Measurements from ENCODE around the gene PTPRN2.

PTPRN2 gene

DNA sequence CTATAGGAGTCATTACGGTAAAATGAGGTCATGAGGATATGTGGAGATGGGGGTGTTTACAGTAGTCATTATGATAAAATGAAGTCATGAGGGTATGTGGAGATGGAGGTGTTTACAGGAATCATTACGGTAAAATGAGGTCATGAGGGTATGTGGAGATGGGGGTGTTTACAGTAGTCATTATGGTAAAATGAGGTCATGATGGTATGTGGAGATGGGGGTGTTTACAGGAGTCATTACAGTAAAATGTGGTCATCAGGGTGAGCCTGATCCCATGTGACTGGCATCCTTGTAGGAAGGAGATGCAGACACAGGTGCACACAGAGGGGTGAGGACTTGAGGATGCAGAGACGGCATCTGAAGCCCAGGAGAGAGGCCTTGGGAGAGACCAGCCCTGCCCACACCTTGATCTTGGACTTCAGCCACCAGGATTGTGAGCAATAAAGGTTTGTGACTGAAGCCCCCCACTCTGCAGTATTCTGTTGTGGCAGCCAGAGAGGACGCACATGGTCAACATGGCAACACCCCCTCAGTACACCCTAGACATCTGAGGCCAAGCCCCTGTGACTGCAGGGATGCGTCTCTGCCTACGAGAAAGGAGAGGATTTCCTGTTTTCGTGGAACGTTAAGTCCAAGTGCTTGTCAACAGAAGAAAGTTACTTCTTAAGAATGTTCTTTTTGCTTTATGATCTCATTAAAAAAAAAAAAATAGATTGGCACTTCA, 706.4 kb downstream of the PTPRN2 start:
- no peak for DNase-seq

DNA sequence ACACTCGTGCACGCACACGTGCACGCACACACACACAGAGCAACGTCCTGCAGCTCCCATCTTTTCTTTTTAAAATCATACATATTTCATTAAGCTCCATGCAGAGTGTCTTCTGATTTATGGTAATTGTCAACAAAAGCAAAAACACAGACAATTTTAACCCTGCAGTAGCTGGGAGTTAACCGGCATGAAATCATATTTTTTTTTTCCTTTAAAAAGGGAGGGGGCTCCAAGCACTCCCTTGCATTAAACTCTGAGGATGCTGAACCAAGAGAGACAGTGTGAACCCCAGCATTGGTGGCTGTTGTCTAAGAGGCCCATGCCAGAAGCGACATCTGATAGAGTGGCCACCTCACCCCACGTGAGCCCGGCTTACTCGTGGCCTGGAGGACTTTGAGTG, 708.2 kb downstream of the PTPRN2 start:
- no peak for DNase-seq

DNA sequence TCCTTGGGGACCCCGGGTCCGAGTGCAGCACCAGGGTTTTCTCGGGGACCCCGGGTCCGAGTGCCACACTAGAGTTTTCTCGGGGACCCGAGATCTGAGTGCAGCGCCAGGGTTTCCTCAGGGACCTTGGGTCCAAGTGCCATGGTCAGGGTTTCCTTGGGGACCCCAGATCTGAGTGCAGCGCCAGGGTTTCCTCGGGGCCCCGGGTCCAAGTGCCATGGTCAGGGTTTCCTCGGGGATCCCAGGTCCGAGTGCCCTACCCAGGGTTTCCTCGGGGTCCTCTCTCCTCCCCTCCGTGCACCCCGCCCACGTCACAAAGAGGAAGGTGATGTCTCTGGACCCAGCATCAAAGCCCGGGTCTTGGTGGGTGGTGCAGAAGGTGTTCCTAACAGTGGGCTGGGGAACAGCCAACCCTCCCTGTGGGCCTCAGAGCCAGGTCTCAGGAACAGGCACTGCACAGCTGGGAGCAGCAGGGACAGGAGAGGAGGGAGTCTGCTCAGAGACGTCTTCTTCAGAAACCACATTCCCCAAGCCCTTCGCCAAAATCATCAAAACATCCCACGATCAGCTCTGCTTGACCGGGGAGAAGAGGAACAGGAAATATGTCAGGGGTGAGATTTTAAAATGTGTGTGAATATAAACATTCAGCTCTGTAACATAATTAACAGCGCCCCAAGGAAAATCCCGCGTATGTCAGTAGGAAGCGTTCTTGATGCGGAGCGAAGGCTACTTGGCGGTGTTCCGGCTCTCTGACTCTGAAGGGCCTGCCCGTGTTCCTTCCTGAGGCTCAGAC, 710.1 kb downstream of the PTPRN2 start:
- no peak for DNase-seq

DNA sequence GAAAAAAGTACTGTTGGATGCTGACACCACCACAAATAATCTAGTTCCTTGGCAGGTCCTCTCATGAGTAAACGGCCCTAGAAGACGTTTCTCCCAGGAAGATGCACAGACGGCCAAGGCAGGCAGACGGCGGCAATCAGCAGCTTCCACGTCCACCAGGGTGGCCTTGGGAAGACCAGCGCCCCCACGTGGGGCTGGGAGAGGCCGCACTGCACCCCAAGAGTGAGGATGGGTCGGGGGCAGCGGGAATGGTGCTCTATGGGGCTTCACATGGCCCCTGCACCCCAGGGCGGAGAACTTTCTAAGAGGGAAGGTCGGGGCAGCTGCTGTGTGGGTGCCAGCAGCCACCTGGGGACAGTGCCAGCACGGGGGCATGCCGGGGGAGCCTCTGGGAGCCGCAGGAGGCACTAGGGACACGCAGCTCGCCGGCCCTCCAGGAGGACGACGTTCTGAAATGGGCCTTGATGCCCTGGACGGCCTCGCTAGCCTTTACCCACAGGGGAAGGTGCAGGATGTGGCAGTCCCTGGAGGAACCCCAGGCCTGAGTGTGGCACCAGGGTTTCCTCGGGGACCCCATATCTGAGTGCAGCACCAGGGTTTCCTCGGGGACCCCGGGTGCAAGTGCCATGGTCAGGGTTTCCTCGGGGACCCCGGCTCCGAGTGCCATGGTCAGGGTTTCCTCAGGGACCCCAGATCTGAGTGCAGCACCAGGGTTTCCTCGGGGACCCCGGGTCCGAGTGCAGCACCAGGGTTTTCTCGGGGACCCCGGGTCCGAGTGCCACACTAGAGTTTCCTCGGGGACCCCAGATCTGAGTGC, 710.9 kb downstream of the PTPRN2 start:
- no peak for DNase-seq

DNA sequence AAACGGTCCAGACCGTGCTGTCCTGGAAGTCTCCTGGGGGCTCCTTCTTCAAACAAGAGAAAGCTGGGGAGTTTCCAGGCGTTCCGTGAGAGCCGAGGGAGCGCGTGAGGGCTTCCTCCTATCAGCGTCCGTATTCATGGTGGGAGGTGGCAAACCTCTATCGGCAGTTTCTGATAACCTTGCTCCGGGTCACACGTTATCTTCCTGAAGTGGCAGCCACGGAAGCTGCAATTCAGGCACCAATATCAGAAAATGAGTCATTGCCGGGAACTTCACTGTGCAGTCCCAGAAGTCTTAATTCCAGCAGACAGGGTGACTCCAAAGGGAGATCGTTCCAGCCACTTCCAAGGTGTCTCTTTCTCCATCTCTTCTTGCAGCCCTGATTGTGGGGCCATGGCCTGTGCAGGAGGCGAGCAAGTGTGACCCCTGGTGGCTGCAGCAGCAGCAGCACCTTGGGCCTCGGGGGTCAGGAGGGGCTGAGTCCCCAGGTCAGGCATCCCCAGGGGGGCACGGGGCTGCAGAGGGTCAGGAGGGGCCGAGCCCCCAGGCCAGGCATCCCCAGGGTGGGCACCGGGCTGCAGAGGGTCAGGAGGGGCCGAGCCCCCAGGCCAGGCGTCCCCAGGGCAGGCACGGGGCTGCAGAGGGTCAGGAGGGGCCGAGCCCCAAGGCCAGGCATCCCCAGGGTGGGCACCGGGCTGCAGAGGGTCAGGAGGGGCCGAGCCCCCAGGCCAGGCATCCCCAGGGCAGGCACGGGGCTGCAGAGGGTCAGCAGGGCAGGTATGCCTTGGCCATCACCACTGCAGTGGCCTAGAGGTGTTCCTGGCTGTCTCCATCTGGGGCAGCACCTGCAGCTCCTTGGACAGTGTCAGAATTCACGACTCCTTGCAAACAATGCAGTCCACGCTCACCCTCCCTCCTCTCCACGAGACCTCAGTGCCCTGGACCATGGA, 712.1 kb downstream of the PTPRN2 start:
- peak; percentile 60 to 68 for DNase-seq

DNA sequence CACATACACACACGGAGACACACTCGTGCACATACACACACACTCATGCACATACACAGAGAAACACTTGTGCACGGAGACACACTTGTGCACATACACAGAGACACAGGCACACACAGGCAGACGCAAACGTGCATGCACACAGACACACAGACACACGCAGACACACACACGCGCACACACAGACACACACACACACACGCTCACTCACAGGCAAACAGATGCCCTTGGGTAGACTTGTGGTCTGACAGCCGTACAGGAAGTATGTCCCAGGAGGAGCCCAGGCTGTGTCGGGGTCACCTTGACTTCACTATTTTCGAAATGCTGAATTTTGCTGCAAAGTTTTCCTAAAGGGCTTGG, 712.8 kb downstream of the PTPRN2 start:
- no peak for DNase-seq

DNA sequence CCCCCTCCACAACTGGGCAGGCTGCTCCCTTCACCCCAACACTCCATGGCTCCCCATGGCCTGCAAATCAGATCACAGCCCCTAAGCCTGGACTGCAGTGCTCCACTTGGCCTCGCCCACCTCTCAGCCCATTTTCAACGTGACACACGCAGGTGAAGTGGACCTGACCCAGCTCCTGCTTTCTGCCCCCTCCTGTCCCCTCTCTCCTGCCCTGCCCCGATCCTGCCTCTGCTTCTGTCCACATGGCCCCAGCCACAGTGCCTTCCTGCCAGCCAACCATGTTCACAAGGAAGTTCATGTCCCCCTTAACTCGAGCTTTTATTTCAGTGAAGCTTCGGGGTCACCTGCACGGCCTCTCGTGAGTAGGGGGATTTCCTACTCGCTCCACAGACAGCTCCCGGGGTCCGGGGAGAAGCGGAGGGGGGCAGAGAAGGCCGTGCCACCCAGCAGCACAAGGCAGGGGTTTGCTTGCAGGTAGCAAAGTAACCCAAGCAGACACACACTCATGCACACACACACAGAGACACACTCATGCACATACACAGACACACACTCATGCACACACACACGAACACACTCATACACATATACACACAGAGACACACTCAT, 713.3 kb downstream of the PTPRN2 start:
- no peak for DNase-seq

DNA sequence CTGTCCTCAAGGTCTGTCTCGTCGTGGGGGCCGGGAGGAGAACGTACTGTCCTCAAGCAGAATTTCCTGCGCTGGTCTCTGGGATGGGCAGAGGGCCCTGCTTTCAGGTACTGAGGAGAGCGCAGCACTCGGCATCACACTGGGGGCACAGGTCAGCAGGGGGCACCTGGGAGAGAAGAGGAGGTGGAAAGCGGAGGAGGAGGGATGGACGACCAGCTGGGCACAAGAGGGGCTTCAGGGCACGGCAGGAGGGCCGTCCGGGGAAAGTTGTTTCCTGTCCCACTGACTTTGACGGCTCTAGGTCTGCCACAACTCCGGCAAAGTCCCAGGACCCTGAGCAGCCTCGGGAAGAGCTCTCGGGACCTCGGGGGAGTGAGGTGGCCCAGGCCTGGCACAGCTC, 714.0 kb downstream of the PTPRN2 start:
- no peak for DNase-seq

DNA sequence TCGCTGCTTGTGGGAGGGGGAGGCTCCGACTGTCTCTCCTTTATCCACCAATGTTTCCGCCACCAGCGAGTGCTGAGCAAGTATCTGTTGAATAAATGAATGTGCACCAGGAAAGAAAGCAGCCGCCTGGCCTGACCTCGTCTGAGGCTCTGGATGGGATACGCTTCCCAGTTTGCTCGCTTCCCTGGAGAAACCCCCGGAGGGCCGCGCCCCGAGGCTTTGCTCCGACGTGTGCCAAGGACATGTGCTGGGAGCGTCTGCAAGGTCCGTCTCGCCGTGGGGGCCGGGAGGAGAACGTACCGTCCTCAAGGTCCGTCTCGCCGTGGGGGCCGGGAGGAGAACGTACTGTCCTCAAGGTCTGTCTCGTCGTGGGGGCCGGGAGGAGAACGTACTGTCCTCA, 714.4 kb downstream of the PTPRN2 start:
- DNase-seq: no peak

DNA sequence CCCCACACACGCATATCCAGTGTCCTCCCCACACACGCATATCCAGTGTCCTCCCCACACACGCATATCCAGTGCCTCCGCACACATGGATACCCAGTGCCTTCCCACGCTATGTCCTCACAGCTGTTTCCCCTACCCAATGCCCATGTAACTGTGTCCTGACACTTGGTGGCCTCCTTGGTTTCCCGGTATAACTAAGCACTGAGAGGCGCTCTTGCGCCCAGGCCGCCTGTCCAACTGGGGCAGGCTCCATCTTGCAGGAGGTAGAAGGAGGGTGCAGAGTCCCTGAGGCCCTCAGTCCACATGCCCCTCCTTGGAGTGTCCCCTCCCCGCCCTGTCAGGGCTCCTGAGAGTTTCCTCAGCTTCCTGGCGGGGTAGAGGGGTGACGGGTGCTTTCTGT, 715.2 kb downstream of the PTPRN2 start:
- no peak for DNase-seq

DNA sequence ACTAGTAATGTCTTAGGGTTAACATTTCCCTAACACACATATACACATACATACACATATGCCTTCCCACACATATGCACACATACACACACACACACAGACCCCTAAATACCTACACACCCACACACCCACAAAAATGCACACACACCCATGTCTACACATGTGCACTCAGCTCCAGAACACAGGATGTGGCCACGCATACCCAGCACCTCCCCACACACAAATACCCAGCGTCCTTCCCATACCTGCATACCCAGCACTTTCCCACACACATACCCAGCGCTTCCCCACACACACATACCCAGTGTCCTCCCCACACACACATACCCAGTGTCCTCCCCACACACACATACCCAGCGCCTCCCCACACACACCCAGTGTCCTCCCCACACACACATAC, 715.9 kb downstream of the PTPRN2 start:
- DNase-seq: no peak

DNA sequence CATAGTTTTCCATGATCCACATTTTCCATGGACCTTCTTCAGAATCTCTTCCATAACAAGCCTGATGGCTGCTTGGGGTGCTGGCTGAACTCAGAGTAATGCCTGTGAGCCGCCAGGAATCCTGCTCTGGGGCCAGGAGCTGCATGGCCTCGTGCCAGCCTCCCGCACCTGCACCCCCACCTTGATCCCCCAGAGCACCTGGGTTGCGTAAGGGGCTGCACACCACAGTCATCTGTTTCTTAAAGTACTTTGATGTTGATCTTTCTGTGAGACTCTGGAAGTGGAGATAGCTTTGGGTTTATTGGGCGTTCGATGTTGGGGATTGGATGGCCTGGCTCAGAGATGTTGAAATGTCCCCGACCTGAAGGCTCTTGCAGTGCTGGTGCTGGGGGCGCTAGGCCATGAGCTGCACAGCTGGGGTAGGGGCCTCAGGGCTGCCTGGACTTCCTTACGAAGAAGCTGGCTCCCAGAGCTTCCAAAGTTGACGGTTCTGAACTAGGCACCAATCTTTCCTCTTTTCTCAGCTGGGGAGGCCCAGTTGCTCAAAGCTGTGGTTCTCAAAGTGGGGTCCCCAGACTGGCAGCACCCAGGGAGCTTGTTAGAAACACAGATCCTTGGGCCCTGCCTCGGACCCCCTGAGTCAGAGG, 716.9 kb downstream of the PTPRN2 start:
- no peak for DNase-seq

DNA sequence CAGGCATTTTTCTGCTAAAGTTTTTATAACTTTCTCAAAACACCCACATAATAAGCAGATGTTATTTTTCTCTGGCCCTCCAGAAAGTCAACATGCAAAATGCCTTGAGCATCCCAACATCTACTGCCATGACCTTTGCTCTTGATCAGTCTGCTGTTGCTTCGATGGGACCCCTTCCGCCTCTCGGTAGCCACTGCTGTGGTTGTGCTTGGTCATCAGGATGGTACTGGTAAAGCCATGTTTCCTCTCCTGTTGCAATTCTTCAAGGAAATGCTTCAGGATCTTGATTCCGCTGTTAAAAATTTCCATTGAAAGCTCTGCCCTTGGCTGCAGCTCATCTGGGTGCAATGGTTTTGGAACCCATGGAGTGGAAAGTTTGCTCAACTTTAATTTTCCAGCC, 717.8 kb downstream of the PTPRN2 start:
- DNase-seq: no peak

DNA sequence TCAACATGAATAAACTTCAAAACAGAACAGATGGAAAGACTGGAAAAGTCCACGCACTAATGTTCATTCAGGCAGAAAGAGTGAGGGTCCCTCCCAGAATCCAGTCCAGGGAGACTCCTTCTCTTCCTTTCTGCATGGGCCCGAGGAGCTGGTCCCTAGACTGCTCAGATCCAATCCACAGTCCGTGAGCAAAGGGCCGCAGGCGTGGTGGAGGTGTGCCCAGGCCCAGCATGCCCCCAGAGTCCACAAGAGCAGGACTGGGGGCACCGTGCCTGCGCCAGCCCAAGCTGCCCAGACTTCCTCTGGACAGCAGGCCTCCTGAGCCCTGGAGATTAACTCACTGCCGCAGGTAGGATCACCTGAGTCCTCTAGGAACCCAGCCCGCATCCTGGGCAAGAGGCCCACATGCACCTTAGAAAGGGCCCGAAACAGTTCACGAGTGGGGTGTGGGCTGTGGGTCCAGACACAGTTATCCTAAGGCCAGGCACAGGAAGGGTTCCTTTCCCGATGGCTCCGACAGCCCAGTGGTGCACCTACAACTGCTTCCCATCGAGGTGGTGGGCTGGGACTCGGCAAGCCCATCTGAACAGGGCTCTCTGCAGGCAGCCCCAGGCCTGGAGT, 719.8 kb downstream of the PTPRN2 start:
- no peak for DNase-seq

DNA sequence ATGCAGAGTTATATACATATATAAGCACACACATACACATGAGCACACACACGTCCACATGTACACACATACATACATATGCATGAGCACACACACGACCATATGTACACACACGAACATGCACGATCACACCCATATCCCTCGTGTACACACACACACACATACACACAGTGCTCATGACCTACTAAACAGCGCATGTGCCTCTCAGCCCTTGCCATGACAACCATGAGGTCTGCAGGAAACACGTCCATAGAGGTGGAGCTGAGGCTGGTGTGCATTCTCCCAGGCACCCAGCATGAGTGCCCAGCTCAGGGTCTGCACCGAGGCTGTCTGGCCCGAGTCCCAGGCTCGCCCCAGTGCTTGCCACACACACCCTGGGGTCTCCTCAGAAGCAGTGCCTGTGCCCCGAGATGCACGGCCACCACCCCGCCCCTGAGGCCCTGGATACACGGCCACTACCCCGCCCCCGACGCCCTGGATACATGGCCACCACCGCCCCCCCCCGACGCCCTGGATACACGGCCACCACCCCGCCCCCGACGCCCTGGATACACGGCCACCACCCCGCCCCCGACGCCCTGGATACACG, 721.2 kb downstream of the PTPRN2 start:
- DNase-seq: no peak

DNA sequence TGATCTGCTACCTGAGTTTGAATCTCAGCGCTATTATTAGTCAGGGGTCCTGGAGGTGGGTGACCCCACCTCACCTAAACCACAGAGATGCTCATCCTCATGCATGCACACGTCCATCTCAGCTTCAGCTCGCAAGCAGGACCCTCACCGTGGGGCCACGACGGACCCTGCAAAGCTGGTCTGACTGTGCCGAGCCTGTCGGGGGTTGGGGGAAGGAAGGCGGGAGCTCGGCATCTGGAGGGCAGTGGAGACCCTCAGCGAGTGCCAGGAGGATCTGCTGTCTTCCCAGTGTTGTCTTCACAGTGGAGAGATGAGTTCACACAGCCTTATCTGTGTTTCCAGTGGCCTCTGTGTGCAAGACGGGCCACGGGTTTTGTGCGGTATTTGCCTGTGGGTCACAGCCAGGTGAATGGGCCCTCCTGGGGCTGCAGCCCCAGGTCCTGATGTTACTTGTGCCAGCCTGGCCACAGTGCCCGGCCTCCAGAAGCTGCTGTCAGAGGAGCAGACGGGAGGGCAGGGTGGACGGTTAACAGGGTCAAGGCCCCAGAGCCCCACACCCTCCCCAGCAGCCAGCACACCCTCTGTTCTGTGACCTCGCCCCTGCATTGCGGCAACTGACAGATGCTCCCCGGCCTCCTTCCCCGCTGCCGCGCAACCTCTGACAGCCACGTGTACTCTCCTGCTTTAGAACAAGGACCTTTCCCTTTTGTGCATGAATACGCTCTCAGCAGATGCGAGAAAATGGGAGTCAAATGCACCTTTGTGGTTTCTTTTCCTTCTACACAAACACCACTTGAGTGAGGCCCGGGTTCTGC, 722.1 kb downstream of the PTPRN2 start:
- no peak for DNase-seq

DNA sequence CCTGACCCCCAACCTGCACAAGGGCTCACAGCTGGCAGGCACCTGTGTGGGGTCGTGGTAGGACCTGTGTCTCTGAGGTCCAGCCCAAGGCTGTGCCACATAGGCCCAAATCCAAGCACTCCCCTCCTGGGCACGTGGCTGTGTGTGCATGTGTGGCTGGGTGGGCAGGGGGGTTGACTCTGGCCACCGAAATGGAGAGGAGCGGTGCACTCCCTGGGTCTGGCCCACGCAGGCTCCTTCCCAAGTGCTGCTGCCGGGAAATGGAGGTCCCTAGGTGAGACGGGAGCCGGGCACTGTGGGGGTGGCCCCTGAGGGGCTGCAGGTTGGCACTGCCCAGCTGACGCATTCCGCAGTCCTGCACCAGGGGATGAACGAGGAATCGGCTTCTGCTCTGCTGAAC, 722.7 kb downstream of the PTPRN2 start:
- DNase-seq: no peak

DNA sequence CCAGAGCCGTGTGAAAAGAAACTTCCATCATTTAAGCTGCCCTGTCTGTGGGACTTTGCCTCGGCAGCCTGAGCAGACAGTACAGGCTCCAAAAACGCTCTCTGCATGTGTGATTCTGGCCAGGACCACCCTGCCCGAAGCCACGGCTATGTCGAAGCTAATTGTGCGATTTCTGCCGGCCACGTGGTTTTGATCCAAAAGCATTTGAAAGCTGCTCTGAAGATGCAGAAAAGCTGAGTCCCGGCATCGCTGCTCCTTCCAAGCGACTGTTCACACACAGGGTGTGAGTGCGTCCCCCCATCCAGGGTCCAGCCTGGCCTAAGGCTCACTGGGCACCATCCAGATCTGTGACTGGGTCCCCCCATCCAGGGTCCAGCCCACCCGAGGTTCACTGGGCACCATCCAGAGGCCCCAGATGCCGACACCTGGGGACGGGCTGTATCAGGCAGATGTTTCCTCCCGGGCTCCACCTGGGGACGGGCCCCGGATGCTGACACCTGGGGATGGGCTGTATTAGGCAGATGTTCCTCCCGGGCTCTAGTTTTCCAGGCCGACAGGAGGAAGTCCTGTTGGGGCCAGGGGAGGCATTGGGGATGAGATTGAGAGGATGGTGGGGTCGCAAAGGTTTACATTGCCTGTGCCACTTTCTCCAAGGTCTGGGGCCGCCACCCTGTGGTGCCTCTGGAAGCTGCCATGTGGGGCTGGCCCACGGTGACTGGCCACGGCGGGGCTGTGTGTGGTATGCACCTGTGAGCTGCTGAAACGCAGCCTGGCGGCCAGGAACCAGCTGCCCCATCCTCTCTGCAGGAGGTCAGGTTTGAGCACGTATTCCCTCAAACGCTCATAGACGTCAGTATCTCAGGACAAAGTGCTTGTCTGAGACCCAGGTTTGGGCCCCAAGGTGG, 723.5 kb downstream of the PTPRN2 start:
- no peak for DNase-seq

DNA sequence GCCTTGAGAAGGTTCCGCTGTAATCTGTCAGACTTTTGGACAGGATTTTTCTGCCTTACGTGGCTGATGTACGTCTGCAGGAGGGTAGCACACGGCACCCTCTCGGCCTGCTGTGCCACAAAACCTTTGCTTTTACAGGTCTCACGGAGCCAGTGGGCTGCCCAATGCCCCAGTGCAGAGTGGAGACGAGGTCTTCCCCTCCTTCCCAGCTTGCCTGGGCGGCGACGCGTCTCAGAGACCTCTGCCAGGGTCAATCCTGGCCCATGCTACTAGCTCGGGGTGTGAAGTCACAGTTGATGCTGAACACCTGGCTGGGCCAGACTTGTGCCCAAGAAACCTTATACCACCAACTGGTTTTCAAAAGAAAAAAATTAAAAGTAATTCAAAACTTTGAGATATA, 724.4 kb downstream of the PTPRN2 start:
- no peak for DNase-seq
